Astrocyte (in vitro differentiated cells and primary cell): Measurements from ENCODE around the gene BRD7. TPM values are rescaled to one million over a fixed set of nuclear protein-coding genes. Genes with fewer than 3 reads are reported as not detected.

Source experiments
- DNase-seq: peaks from one replicate; pipeline ENCODE4 v3.0.0-alpha.2; 2010; ENCODE audit warnings: low read depth
- FAIRE-seq: peaks from 2 replicates; lab custom pipeline; 2011; peaks lifted over from hg19 to GRCh38; lab: Jason Lieb, UNC
- H2AFZ ChIP-seq: 2 replicates; pipeline ENCODE4 v1.6.0; 2012; ENCODE audit warnings: low read depth, low read length, inconsistent platforms
- H3K27ac ChIP-seq: 2 replicates; pipeline ENCODE4 v1.5.1; 2011; ENCODE audit warnings: low read depth, low read length, inconsistent platforms
- H3K27me3 ChIP-seq: 2 replicates; pipeline ENCODE4 v1.6.0; 2011; ENCODE audit warnings: low read length, inconsistent platforms; ENCODE audit not compliant: insufficient read depth
- H3K36me3 ChIP-seq: 2 replicates; pipeline ENCODE4 v1.5.1; 2011; ENCODE audit warnings: low read length, inconsistent platforms; ENCODE audit not compliant: insufficient read depth
- H3K4me1 ChIP-seq: 2 replicates; pipeline ENCODE4 v1.5.1; 2011; ENCODE audit warnings: low read length, inconsistent platforms; ENCODE audit not compliant: insufficient read depth
- H3K4me2 ChIP-seq: 2 replicates; pipeline ENCODE4 v1.6.0; 2012; ENCODE audit warnings: low read length, inconsistent platforms
- H3K4me3 ChIP-seq: 2 replicates; pipeline ENCODE4 v1.5.1; 2011; ENCODE audit warnings: low read depth, mild to moderate bottlenecking, low read length, inconsistent platforms; ENCODE audit not compliant: insufficient read depth
- H3K79me2 ChIP-seq: 2 replicates; pipeline ENCODE4 v1.6.0; 2012; ENCODE audit warnings: mild to moderate bottlenecking, low read length, inconsistent platforms; ENCODE audit not compliant: insufficient read depth
- H3K9ac ChIP-seq: 2 replicates; pipeline ENCODE4 v1.6.0; 2012; ENCODE audit warnings: mild to moderate bottlenecking, low read length, inconsistent platforms
- H3K9me3 ChIP-seq: 2 replicates; pipeline ENCODE4 v1.5.1; 2012; ENCODE audit warnings: low read depth, mild to moderate bottlenecking, low read length, inconsistent platforms; ENCODE audit not compliant: insufficient read depth
- H4K20me1 ChIP-seq: 2 replicates; pipeline ENCODE4 v1.6.0; 2012; ENCODE audit warnings: low read length, inconsistent platforms; ENCODE audit not compliant: insufficient read depth
- H3K27ac Mint-ChIP-seq: one replicate; pipeline ENCODE4 v1.8.0; 2021; ENCODE audit warnings: mild to moderate bottlenecking, mixed read lengths; ENCODE audit not compliant: unreplicated experiment
- H3K27me3 Mint-ChIP-seq: one replicate; pipeline ENCODE4 v1.8.0; 2021; ENCODE audit warnings: low read depth, mixed read lengths; ENCODE audit not compliant: unreplicated experiment
- H3K36me3 Mint-ChIP-seq: one replicate; pipeline ENCODE4 v1.8.0; 2021; ENCODE audit warnings: low read depth, mixed read lengths; ENCODE audit not compliant: unreplicated experiment
- H3K4me1 Mint-ChIP-seq: one replicate; pipeline ENCODE4 v1.8.0; 2021; ENCODE audit warnings: low read depth, mixed read lengths; ENCODE audit not compliant: unreplicated experiment
- H3K4me3 Mint-ChIP-seq: one replicate; pipeline ENCODE4 v1.8.0; 2021; ENCODE audit warnings: mild to moderate bottlenecking, moderate library complexity, mixed read lengths; ENCODE audit not compliant: unreplicated experiment
- H3K9me3 Mint-ChIP-seq: one replicate; pipeline ENCODE4 v1.8.0; 2021; ENCODE audit warnings: mild to moderate bottlenecking, mixed read lengths; ENCODE audit not compliant: unreplicated experiment
- EZH2 ChIP-seq: IDR thresholded peaks from 2 replicates; pipeline ENCODE4 v1.6.1; 2012; ENCODE audit warnings: mild to moderate bottlenecking, low read length, inconsistent platforms; ENCODE audit not compliant: insufficient read depth
- total RNA-seq: library from RNA; stranded (reverse); gene quantifications from 2 replicates; pipeline ENCODE4 v1.2.1, GENCODE V29; 2021
- TF ChIP-seq, protein P1 (sequence below): IDR thresholded peaks from 2 replicates; pipeline ENCODE4 v1.5.1; 2011; ENCODE audit warnings: low read depth, mild to moderate bottlenecking, inconsistent platforms, low read length, moderate library complexity; ENCODE audit not compliant: insufficient read depth

BRD7 gene
- total RNA-seq, 1 donor from 2014 or later, result 58.5 TPM

DNA sequence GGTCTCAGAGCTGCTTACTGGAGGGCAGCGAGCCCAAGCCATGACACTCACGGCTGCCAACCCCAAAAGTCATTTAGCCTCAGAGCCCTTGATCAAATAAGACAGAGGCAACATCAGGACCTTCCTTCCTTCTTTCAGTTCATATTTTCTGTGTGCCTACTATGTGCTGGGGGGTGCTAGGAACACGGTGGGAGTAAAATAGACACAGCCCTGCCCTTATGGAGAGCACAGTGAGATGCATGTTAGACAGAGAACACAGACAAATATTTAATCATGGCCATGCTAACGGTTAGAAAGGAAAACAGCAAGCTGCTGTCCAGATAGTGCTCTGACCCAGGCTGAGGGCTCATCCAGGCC is 4.5 kb upstream of the BRD7 start:
- H3K36me3 Mint-ChIP-seq, result no peaks in the 10 kb centered on the region
- Histone ChIP-seq H3K9me3 (no peaks in the 10 kb centered on the region), H2AFZ (peak overlapping the region; percentile 18)

DNA sequence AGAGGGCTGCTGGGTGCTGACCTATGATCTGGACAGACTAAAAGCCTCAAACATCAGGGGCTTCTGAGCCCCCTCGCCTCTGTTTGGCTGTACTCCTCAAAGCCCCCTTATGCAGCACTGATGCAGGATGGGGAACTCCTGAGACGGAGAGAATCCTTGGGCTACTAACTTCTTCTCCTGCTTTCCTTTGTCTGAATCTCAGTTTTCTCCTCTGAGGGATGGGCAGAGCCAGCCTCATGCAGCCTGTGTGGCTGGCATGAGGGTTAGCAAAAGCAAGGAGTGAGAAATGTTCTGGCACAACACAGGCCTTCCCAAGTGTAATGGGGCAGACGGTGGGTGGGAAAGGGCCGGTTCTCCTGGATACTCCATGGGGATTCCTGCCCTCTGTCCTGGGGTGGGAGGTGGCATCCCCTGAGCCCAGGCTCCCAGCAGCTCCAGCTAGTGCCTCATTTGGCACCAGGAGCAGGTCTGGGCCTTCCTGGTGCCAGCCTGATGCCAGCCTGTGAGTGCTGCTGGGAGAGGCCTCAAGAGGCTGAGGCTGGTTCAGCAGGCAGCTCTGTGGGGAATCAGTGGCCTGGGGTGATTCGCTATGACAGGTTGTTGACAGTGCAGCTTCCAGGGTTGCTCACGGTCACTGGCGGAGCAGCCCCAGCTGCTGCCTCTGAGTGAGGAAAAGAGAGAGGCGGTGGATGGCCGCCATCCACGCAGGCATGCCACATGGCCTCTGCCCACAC is 4.0 kb upstream of the BRD7 start:
- no peak overlapping the region for H3K4me3 Mint-ChIP-seq
- Histone ChIP-seq H3K4me3 (no peak overlapping the region), H3K79me2 (peaks cover 7% of the 10 kb centered on the region), H3K4me2 (no peak overlapping the region), H3K36me3 (no peaks in the 10 kb centered on the region), H3K9ac (no peak overlapping the region), H3K4me1 (no peaks in the 10 kb centered on the region), H3K9me3 (no peaks in the 10 kb centered on the region), H3K27me3 (peaks cover 3% of the 10 kb centered on the region), H2AFZ (peak overlapping the region; percentile 18), H3K27ac (no peak overlapping the region), H4K20me1 (peaks cover 3% of the 10 kb centered on the region)
- TF ChIP-seq, protein P1, sequence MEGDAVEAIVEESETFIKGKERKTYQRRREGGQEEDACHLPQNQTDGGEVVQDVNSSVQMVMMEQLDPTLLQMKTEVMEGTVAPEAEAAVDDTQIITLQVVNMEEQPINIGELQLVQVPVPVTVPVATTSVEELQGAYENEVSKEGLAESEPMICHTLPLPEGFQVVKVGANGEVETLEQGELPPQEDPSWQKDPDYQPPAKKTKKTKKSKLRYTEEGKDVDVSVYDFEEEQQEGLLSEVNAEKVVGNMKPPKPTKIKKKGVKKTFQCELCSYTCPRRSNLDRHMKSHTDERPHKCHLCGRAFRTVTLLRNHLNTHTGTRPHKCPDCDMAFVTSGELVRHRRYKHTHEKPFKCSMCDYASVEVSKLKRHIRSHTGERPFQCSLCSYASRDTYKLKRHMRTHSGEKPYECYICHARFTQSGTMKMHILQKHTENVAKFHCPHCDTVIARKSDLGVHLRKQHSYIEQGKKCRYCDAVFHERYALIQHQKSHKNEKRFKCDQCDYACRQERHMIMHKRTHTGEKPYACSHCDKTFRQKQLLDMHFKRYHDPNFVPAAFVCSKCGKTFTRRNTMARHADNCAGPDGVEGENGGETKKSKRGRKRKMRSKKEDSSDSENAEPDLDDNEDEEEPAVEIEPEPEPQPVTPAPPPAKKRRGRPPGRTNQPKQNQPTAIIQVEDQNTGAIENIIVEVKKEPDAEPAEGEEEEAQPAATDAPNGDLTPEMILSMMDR, result no peak
- TF ChIP-seq EZH2, result no peak
- peaks cover 12% of the 10 kb centered on the region for H3K27me3 Mint-ChIP-seq
- H3K4me1 Mint-ChIP-seq, result no peaks in the 10 kb centered on the region
- DNase-seq, result no peak
- no peak for FAIRE-seq
- no peaks in the 10 kb centered on the region for H3K36me3 Mint-ChIP-seq
- H3K27ac Mint-ChIP-seq, result no peak overlapping the region
- H3K9me3 Mint-ChIP-seq, result peaks cover 2% of the 10 kb centered on the region

More for the DNA sequence above, 4.5 kb upstream of the BRD7 start:
- H3K27ac Mint-ChIP-seq, result no peak overlapping the region
- DNase-seq (no peak), FAIRE-seq (no peak)
- peaks cover 2% of the 10 kb centered on the region for H3K9me3 Mint-ChIP-seq
- Histone ChIP-seq H4K20me1 (no peaks in the 10 kb centered on the region), H3K27ac (no peak overlapping the region), H3K4me3 (no peak overlapping the region), H3K27me3 (peaks cover 3% of the 10 kb centered on the region), H3K4me1 (no peaks in the 10 kb centered on the region), H3K9ac (no peak overlapping the region), H3K36me3 (no peaks in the 10 kb centered on the region), H3K4me2 (no peak overlapping the region), H3K79me2 (peaks cover 2% of the 10 kb centered on the region)
- H3K4me3 Mint-ChIP-seq, result no peak overlapping the region
- peaks cover 12% of the 10 kb centered on the region for H3K27me3 Mint-ChIP-seq
- TF ChIP-seq, protein P1, result no peak
- TF ChIP-seq EZH2, result no peak
- no peaks in the 10 kb centered on the region for H3K4me1 Mint-ChIP-seq

DNA sequence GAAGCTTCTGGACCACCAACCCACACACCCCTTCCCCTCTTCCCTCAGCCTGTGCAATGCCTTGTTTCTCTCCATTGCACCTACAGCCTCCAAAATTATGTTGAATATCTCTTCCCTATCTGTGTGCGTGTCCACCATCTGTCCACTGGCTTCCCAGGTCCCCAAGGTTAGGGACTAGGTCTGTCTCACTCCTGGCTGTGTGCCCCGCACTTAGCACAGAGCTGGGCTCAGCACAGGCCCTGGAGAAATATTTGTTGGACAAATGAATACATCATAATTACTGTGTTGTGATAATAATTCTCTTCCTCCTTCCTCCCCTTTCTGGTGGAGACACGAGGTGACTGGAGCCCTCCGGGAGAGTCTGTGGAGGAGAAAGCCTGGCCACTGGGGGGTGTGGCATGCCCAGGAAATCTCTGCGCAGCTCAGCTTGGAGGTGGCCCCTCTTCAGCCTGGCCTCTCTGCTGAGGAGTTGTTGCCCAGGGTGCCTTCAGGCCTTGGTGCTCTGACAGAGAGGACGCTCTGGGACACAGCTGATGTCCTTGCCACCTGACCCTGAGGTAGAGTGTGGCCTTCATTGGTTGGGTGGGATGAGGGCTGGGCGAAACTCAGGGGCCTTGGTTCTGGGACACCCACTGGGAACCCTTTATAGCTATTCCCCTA is 3.3 kb upstream of the BRD7 start:
- Histone ChIP-seq H3K4me2 (no peak overlapping the region), H3K4me3 (no peak overlapping the region), H3K79me2 (peaks cover 15% of the 10 kb centered on the region), H3K27ac (no peak overlapping the region), H2AFZ (no peak overlapping the region), H4K20me1 (peaks cover 10% of the 10 kb centered on the region), H3K36me3 (no peaks in the 10 kb centered on the region), H3K27me3 (peaks cover 3% of the 10 kb centered on the region), H3K9me3 (no peaks in the 10 kb centered on the region), H3K9ac (no peak overlapping the region), H3K4me1 (no peaks in the 10 kb centered on the region)
- TF ChIP-seq EZH2, result no peak
- TF ChIP-seq, protein P1, result peak; percentile 30
- Mint-ChIP-seq H3K27ac (no peak overlapping the region), H3K4me1 (no peaks in the 10 kb centered on the region), H3K27me3 (peaks cover 12% of the 10 kb centered on the region), H3K4me3 (no peak overlapping the region), H3K36me3 (no peaks in the 10 kb centered on the region), H3K9me3 (peaks cover 2% of the 10 kb centered on the region)
- FAIRE-seq (no peak), DNase-seq (no peak)
